NCI-H345 treated with DMSO at 0.1 percent for 48 hours (cell line): ENCODE measurements around the gene LIPE.

Experiments
- DNase-seq: peaks from one replicate; lab custom pipeline; 2025; ENCODE audit not compliant: unreplicated experiment; lab: John Stamatoyannopoulos, UW

LIPE gene

GRCh38 chr19:42360787-42361544 lies 66.2 kb downstream of the LIPE start:
- DNase-seq, result no peak

GRCh38 chr19:42357290-42357689 lies 69.9 kb downstream of the LIPE start:
- DNase-seq, result no peak

DNA sequence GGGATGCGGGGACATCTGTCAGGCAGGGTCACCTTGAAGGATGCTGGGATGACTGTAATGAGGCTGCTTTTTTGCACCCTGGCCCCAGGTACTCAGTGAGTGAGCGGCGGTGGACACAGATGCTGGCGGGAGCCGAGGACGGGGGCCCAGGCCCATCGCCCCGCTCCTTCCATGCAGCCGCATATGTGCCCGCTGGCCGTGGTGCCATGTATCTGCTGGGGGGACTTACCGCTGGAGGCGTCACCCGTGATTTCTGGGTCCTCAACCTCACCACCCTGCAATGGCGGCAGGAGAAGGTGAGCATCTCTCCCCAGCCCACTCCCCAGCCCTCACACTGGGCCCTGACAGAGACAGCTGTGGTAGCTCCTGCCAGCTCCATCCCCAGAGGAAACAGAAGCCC lies 70.5 kb downstream of the LIPE start:
- no peak for DNase-seq

- DNase-seq, result no peak
These were observed 71.3 kb downstream of the LIPE start for GRCh38 chr19:42355896-42356295.

DNA sequence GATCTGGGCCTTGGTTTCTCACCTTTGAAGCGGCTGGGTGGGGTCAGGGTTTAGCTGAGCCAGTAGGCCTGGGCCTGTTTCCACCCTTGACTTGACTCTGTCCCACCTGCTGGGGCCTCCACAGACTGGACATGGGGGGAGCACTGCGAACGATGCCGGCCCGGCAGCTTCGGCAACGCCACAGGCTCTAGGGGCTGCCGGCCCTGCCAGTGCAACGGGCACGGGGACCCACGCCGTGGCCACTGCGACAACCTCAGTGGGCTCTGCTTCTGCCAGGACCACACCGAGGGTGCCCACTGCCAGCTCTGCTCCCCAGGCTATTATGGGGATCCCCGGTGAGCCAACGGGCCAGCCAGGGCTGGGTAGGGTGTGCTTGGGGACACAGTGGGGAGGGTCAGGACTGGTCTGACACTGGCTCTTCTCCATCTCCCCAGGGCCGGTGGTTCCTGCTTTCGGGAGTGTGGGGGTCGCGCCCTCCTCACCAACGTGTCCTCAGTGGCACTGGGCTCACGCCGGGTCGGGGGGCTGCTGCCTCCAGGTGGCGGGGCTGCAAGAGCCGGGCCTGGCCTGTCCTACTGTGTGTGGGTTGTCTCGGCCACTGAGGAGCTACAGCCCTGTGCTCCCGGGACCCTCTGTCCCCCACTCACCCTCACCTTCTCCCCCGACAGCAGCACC lies 73.7 kb downstream of the LIPE start:
- no peak for DNase-seq

DNA sequence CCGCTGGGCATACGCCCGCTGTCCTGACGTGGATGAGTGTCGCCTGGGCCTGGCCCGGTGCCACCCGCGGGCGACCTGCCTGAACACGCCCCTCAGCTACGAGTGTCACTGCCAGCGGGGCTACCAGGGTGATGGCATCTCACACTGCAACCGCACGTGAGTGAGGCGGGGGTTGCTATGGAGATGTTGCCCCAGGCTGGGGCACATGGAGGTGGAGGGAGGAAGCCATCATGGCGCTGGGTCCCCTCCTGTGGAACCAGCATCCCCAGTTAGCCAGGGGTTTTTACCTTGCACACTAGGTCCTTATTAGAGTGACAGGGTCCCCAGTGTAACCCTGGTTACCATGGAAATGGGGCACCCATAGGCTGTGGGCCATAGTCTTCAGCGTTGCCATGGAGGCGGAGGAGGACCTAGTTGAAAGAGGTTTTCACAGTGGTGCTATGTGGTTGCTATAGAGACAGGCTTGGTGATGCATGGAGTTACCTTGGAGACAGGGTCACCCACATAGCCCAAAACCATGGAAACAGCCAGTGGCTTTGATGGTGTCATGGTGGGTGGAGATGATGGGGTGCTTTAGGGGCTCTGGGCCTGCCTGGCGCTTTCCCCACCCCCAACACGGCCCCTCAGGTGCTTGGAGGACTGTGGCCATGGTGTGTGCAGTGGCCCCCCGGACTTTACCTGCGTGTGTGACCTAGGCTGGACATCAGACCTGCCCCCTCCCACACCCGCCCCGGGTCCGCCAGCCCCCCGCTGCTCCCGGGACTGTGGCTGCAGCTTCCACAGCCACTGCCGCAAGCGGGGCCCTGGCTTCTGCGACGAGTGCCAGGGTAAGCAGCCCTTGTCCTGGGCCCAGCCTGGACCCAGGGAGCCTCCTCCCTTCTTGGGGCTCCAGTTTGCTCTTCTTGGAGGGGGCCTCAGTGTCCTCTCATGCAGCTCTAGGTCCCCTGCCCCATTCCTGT lies 74.6 kb downstream of the LIPE start:
- DNase-seq, result no peak
